ENCODE data around the gene SUPT3H. TPM values are rescaled to one million over a fixed set of nuclear protein-coding genes. Genes with fewer than 3 reads are reported as not detected.

SUPT3H gene
- total and polyA plus RNA-seq, 12 donors = 2.1 to 6.2 (median 3.5) TPM

DNA sequence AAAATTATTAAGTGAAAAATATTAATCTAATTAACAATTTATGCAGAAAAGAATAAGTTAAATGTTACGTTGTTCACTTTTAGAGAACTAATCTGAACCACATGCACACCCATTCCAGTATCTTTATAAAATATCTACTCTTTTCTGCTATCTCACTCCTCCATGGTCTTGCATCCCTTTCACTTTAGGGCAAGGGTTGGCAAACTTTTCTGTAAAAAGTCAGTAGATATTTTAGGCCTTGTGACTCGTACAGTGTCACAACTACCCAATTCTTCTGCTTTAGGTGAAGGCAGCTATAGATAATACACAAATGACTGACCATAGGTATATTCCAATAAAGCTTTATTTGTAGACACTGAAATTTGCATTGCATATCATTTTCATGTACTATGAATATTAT, 39.7 kb upstream of the SUPT3H start:
- no peak for DNase-seq
- TF ChIP-seq, protein P1, sequence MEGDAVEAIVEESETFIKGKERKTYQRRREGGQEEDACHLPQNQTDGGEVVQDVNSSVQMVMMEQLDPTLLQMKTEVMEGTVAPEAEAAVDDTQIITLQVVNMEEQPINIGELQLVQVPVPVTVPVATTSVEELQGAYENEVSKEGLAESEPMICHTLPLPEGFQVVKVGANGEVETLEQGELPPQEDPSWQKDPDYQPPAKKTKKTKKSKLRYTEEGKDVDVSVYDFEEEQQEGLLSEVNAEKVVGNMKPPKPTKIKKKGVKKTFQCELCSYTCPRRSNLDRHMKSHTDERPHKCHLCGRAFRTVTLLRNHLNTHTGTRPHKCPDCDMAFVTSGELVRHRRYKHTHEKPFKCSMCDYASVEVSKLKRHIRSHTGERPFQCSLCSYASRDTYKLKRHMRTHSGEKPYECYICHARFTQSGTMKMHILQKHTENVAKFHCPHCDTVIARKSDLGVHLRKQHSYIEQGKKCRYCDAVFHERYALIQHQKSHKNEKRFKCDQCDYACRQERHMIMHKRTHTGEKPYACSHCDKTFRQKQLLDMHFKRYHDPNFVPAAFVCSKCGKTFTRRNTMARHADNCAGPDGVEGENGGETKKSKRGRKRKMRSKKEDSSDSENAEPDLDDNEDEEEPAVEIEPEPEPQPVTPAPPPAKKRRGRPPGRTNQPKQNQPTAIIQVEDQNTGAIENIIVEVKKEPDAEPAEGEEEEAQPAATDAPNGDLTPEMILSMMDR (IDR thresholded peaks at IDR 0.05) = no peak
- Histone ChIP-seq H3K4me3 (no peak overlapping the region), H3K27ac (no peak overlapping the region), H3K36me3 (no peaks in the 10 kb centered on the region), H3K4me1 (peaks cover 0 to 28% (median 19%) of the 10 kb centered on the region in 9 donors), H3K9me3 (no peaks in the 10 kb centered on the region), H3K27me3 (peaks cover 0 to 67% (median 50%) of the 10 kb centered on the region in 7 donors)
- ATAC-seq = no peak
- 88 to 92% methylated on average over 2 of the region's 2 CpGs for WGBS, 2 donors
- intact Hi-C loops (cut with DNase I) = loop anchor here in 6 of 10 donors (5.0 to 10.0 kb wide), 4 partner anchors 497 to 765 kb away; no protein-coding TSS in a partner anchor

DNA sequence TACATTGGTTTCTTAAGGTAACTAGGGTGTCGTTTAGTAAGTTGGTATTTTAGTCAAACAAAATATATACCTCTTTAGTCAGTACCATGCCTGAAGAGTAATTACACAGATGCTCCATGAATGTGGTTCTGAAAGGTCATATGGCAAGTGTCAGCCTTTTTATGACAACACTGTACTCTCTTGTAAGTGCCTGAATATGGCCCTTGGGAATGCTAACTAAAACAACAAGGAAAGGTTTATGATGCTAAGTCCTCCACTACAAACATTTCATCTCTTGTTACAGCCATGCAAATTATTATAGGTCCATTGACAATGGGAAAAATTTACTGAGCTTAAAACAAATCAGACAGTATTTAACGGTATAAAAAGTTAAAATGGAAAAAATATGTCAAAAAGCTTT, 39.0 kb upstream of the SUPT3H start:
- H3K4me3 ChIP-seq = no peak overlapping the region
- no peaks in the 10 kb centered on the region for H3K36me3 ChIP-seq
- no peak for ATAC-seq
- intact Hi-C loops (cut with DNase I) = loop anchor here in 6 of 10 donors (5.0 to 10.0 kb wide), 4 partner anchors 498 to 764 kb away; no protein-coding TSS in a partner anchor
- H3K4me1 ChIP-seq = peaks cover 0 to 28% (median 19%) of the 10 kb centered on the region in 9 donors
- no peak overlapping the region for H3K27ac ChIP-seq
- TF ChIP-seq, protein P1 (IDR thresholded peaks at IDR 0.05) = no peak
- WGBS, 2 donors = 71 to 88% methylated on average over 2 of the region's 2 CpGs
- H3K27me3 ChIP-seq = peaks cover 0 to 69% (median 47%) of the 10 kb centered on the region in 7 donors
- H3K9me3 ChIP-seq = no peaks in the 10 kb centered on the region
- DNase-seq = no peak

DNA sequence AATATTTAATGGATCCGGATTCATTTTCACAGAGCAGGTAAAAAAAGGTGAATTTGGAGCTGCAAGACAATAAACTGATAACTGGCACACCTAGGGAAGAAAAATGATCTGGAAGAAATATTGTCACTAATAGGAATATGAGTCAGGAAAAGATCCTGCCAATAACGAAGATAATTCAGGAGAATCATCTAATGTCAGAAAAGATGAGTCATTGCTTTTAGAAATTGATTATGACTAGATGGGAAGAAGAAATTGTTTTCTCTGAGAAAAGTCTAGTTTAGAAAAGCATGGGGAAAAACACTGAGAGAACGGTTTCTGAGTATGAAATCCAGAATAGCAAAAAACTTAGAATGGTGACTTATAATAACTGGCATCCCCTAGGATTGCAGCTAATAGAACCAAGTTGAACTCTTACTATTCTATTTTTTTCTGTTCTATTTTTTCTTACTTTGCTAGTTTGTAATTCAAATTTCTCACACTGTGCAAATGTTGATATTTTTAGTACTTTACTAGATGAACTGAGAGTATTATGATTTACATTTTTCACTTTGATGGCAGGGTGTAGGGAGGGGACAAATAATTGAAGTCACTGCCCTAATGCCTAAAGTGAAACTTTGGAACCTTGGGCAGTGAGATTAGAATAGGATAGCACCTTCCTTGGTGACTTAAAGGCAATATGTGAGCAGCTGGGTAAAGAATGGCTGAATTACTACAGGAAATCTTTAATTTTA, 38.2 kb upstream of the SUPT3H start:
- Histone ChIP-seq H3K9me3 (no peaks in the 10 kb centered on the region), H3K27ac (no peak overlapping the region), H3K4me1 (peaks cover 0 to 20% (median 14%) of the 10 kb centered on the region in 9 donors), H3K27me3 (peaks cover 0 to 63% (median 39%) of the 10 kb centered on the region in 7 donors), H3K36me3 (no peaks in the 10 kb centered on the region), H3K4me3 (no peak overlapping the region)
- no peak for ATAC-seq
- WGBS, 2 donors = 69 to 74% methylated on average over 3 of the region's 3 CpGs
- intact Hi-C loops (cut with DNase I) = loop anchor here in 6 of 10 donors (5.0 to 10.0 kb wide), 4 partner anchors 499 to 764 kb away; no protein-coding TSS in a partner anchor
- DNase-seq = no peak
- TF ChIP-seq, protein P1 (IDR thresholded peaks at IDR 0.05) = no peak

DNA sequence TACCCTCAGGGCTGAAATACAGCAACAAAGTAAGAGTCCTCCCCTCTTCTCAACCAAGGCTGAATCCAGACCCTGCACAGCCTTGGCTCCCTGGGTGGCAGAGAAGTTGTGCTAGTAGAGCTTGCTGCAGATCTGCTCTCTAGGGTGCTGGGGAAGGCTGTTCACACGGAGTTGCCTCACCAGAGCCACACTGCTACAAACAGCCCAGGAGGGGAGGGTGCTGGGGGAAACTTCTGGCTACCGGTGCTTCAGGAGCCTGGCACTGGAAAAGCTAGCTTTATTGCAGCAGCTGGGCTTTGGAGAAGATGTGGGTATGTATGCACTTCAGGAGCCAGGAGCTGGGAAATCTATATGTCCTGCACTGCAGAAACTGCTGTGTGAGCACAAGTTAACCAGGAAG, 37.6 kb upstream of the SUPT3H start:
- H3K9me3 ChIP-seq = no peaks in the 10 kb centered on the region
- H3K36me3 ChIP-seq = no peaks in the 10 kb centered on the region
- TF ChIP-seq, protein P1 (IDR thresholded peaks at IDR 0.05) = no peak
- no peak overlapping the region for H3K27ac ChIP-seq
- no peak overlapping the region for H3K4me3 ChIP-seq
- DNase-seq (no peak), ATAC-seq (no peak)
- intact Hi-C loops (cut with DNase I) = loop anchor here in 6 of 10 donors (5.0 to 10.0 kb wide), 4 partner anchors 499 to 763 kb away; no protein-coding TSS in a partner anchor
- H3K4me1 ChIP-seq = peaks cover 0 to 14% (median 10%) of the 10 kb centered on the region in 9 donors
- 43 to 48% methylated on average over 2 of the region's 2 CpGs for WGBS, 2 donors
- H3K27me3 ChIP-seq = peaks cover 0 to 57% (median 33%) of the 10 kb centered on the region in 7 donors

Measured in heart right ventricle (tissue), 16 donors.